Measurements from ENCODE around the gene EVPLL.
"Not testable (repeated sequence)": the region's sequence is repeated elsewhere in the genome, so short reads cannot be mapped to it uniquely, and the experiment has no call there.

Gene EVPLL

DNA sequence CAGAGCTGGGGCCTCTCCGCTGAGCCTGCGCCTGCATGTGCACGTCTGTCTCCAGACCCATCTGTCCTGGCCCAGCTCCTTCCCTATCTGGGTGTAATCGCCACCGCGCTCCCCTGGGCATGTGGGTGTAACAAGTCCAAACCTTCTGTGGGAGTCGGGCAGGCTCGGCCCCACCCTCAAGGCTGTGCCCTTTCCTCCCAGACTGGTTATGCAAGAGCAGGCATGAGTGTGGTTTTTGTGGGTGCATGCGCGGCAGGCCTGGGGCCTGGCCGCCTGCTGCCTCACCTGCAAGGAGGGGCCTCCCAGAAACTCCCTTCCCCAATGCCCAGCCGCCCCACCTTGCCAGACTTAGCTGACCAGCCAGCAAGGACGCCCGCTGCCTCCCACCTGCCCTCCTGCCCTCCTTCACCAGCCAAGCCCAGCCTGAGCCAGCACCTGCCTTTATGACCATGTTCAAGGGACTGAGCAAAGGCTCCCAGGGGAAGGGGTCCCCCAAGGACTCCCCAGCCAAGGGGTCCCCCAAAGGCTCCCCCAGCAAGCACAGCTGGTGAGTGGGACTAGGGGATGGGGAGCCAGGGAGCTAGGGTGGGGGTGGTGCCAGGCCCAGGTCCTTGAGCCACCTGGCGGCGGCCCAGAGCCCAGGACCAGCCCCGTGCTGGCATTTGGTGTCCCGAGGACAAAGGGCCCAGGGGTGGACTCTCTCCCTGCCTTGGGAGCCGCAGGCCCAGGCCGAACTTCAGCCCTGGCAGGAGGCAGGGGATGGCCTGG lies at the start of gene EVPLL:
TSS of gene EVPLL (plus strand) at position 342 of the 768 bp plus-strand sequence. CDS start 3,160 bp downstream, outside the sequence.
- no peak for DNase-seq
- no peaks in the 10 kb centered on the region for H3K36me3 Mint-ChIP-seq (ENCODE audit: low read depth)
- no peak within 1 kb of the TSS for H3K27ac Mint-ChIP-seq
- peaks cover 8% of the 10 kb centered on the region for H3K9me3 Mint-ChIP-seq
- H3K4me1 Mint-ChIP-seq: peaks cover 9% of the 10 kb centered on the region
- TF ChIP-seq, protein P1, sequence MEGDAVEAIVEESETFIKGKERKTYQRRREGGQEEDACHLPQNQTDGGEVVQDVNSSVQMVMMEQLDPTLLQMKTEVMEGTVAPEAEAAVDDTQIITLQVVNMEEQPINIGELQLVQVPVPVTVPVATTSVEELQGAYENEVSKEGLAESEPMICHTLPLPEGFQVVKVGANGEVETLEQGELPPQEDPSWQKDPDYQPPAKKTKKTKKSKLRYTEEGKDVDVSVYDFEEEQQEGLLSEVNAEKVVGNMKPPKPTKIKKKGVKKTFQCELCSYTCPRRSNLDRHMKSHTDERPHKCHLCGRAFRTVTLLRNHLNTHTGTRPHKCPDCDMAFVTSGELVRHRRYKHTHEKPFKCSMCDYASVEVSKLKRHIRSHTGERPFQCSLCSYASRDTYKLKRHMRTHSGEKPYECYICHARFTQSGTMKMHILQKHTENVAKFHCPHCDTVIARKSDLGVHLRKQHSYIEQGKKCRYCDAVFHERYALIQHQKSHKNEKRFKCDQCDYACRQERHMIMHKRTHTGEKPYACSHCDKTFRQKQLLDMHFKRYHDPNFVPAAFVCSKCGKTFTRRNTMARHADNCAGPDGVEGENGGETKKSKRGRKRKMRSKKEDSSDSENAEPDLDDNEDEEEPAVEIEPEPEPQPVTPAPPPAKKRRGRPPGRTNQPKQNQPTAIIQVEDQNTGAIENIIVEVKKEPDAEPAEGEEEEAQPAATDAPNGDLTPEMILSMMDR (IDR thresholded peaks at IDR 0.05): no peak
- H3K4me3 Mint-ChIP-seq: no peak within 1 kb of the TSS
- peaks cover 13% of the 10 kb centered on the region for H3K27me3 Mint-ChIP-seq (ENCODE audit: low read depth, poor library complexity)

DNA sequence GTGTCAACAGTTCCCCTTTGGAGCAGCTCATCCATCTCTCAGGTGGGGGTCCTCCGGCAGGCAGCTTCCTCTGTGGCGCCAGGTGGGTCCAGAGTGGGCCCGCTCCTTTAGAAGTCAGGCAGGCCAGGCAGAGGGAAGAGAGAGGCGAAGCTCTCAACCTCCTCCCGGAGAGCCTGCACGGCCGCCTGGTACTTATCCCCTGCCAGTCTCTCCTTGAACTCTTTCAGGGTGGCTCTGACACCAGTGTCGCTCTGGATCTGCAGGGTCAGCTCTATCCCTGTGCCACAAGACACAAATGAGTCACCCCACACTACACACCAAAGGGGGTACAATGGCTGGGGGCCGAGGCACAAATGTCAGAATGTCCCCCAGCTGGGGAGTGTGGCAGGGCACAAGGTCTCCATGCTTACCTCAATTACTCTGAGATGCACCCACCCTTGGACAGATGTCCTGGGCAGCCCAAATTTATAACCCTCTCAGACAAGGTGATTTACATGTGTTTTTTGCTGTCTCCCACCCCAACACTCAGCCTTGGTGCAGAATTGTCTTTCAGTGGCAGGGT lies 48.9 kb upstream of the EVPLL start:
- TF ChIP-seq, protein P1 (IDR thresholded peaks at IDR 0.05): no peak
- H3K27ac Mint-ChIP-seq: peak overlapping the region; percentile 43
- H3K27me3 Mint-ChIP-seq (ENCODE audit: low read depth, poor library complexity): peaks cover 5% of the 10 kb centered on the region
- DNase-seq: no peak
- peaks cover 7% of the 10 kb centered on the region for H3K4me1 Mint-ChIP-seq
- peaks cover 42% of the 10 kb centered on the region for H3K36me3 Mint-ChIP-seq (ENCODE audit: low read depth)
- no peak overlapping the region for H3K4me3 Mint-ChIP-seq
- no peaks in the 10 kb centered on the region for H3K9me3 Mint-ChIP-seq

DNA sequence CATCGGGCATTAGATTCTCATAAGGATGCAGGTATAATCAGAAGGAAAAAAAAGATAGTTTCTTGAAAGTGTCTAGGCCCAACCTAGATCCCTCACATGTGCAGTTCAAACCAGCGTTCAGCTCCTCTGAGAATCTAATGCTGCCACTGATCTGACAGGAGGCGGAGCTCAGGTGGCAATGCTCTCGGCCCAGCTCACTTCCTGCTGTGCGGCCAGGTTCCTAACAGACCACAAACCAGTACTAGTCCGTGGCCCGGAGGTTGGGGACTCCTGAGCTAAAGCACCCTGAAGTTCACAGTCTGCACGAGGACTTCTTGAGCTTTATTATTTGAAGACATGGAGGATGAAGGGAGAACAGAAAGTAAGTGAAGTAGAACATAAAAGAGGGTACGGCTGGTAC lies 45.7 kb upstream of the EVPLL start:
- Mint-ChIP-seq H3K4me1 (peaks cover 7% of the 10 kb centered on the region), H3K36me3 (ENCODE audit: low read depth) (peaks cover 52% of the 10 kb centered on the region), H3K27ac (peak overlapping the region; percentile 52), H3K4me3 (no peak overlapping the region), H3K9me3 (peaks cover 7% of the 10 kb centered on the region), H3K27me3 (ENCODE audit: low read depth, poor library complexity) (peaks cover 5% of the 10 kb centered on the region)
- TF ChIP-seq, protein P1 (IDR thresholded peaks at IDR 0.05): no peak
- no peak for DNase-seq

DNA sequence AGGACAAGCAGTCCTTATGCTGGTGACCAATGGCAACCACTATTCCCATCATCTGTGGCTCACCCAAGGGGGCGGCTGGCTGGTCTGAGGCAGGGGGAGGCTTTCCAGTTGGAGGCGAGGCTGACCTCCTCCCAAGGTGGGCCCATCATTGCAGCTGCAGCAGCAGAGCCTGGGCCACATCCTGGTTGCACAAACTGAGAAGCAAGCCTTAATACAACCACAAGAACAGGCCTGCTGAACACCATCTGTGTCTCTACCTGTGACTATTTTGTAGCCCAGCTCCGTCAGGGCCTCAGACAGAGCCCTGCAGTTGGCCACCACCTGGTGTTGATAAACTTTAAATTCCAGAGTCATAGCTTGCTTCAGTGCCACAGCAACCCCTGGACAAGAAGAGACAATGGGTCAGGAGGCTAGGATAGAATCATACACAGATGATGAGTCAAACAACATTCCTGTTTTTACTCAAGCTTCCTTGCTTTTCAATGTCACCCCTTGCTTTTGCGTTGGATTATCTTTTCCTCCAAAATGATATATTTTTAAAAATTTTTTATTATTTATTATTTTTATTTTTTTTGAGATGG lies 44.6 kb upstream of the EVPLL start:
- Mint-ChIP-seq H3K4me3 (no peak overlapping the region), H3K27me3 (ENCODE audit: low read depth, poor library complexity) (peaks cover 5% of the 10 kb centered on the region), H3K9me3 (peaks cover 14% of the 10 kb centered on the region), H3K36me3 (ENCODE audit: low read depth) (peaks cover 63% of the 10 kb centered on the region), H3K27ac (no peak overlapping the region), H3K4me1 (peaks cover 7% of the 10 kb centered on the region)
- TF ChIP-seq, protein P1 (IDR thresholded peaks at IDR 0.05): no peak
- DNase-seq: no peak

DNA sequence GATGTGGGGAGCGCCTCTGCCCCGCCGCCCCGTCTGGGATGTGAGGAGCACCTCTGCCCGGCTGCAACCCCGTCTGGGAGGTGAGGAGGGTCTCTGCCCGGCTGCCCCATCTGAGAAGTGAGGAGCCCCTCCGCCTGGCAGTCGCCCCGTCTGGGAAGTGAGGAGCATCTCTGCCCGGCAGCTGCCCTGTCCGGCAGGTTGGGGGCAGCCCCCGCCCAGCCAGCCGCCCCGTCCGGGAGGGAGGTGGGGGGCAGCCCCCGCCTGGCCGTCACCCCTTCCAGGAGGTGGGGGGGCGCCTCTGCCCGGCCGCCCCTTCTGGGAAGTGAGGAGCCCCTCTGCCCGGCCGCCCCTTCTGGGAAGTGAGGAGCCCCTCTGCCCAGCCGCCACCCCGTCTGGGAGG lies 39.4 kb upstream of the EVPLL start:
- Mint-ChIP-seq H3K36me3 (ENCODE audit: low read depth) (peaks cover 78% of the 10 kb centered on the region), H3K9me3 (peaks cover 33% of the 10 kb centered on the region)
- H3K4me3 Mint-ChIP-seq; H3K27ac Mint-ChIP-seq; DNase-seq; H3K27me3 Mint-ChIP-seq (ENCODE audit: low read depth, poor library complexity); H3K4me1 Mint-ChIP-seq: not testable (repeated sequence)

- no peak overlapping the region for H3K4me3 Mint-ChIP-seq
- TF ChIP-seq, protein P1 (IDR thresholded peaks at IDR 0.05): no peak
These were observed 37.6 kb upstream of the EVPLL start for GRCh38 chr17:18339933-18340332.

More at GRCh38 chr17:18339933-18340332, 37.6 kb upstream of the EVPLL start:
- no peak for DNase-seq
- H3K9me3 Mint-ChIP-seq: peaks cover 33% of the 10 kb centered on the region
- no peaks in the 10 kb centered on the region for H3K4me1 Mint-ChIP-seq
- no peaks in the 10 kb centered on the region for H3K27me3 Mint-ChIP-seq (ENCODE audit: low read depth, poor library complexity)
- no peak overlapping the region for H3K27ac Mint-ChIP-seq
- H3K36me3 Mint-ChIP-seq (ENCODE audit: low read depth): peaks cover 83% of the 10 kb centered on the region

Data from nephron progenitor cell (in vitro differentiated cells).